Cardiac fibroblast (primary cell): Measurements from ENCODE around the gene NLRX1.
A peak's percentile ranks its signal among the peaks of the same experiment; 100 is the strongest.
"Not testable (repeated sequence)": the region's sequence is repeated elsewhere in the genome, so short reads cannot be mapped to it uniquely, and the experiment has no call there.

Experiments
- DNase-seq, 2 donors: peaks; one replicate each; pipeline versions ENCODE4 v3.0.0 to v3.0.0-alpha.2; 2010; ENCODE audit warnings: low read depth in 2 of 2
- H3K4me3 ChIP-seq, 2 donors: replicated peaks in 1 of 2; 1 replicate in 1 of 2; 2 replicates in 1 of 2; pipeline ENCODE4 v1.5.1; 2011; ENCODE audit warnings: low read depth in 2 of 2, low read length in 2 of 2, mild to moderate bottlenecking in 2 of 2, moderate library complexity in 1 of 2
- CTCF ChIP-seq: IDR thresholded peaks from one replicate; pipeline ENCODE4 v1.5.1; 2011; ENCODE audit warnings: low read depth, mild to moderate bottlenecking, low read length, inconsistent platforms

Gene NLRX1

GRCh38 chr11:119166368-119167076 lies 2.0 kb upstream of the NLRX1 start:
- DNase-seq: peak; percentile 27 to 73
- TF ChIP-seq CTCF: no peak
- no peak overlapping the region for H3K4me3 ChIP-seq

GRCh38 chr11:119167077-119167458 lies 1.5 kb upstream of the NLRX1 start:
- not testable (repeated sequence) for H3K4me3 ChIP-seq, DNase-seq

GRCh38 chr11:119167933-119168332 lies 592 bp upstream of the NLRX1 start:
- no peak for TF ChIP-seq CTCF
- no peak overlapping the region for H3K4me3 ChIP-seq
- no peak for DNase-seq

- peak overlapping the region; percentile 43 to 71 for H3K4me3 ChIP-seq
- DNase-seq: peak; percentile 36 to 40
- TF ChIP-seq CTCF: no peak
Measured at GRCh38 chr11:119169282-119169719, 776 bp downstream of the NLRX1 start.

- no peak for TF ChIP-seq CTCF
- no peak overlapping the region for H3K4me3 ChIP-seq
- DNase-seq: no peak
Measured at GRCh38 chr11:119172513-119172912, 4.0 kb downstream of the NLRX1 start.

- no peak overlapping the region for H3K4me3 ChIP-seq
- TF ChIP-seq CTCF: no peak
- DNase-seq: no peak
Measured at GRCh38 chr11:119173453-119173852, 4.9 kb downstream of the NLRX1 start.

GRCh38 chr11:119175493-119176077 lies 7.1 kb downstream of the NLRX1 start:
- peak; percentile 25 to 32 for DNase-seq
- no peak overlapping the region for H3K4me3 ChIP-seq
- no peak for TF ChIP-seq CTCF
